Lung (tissue), 12 donors: ENCODE results near the gene GRID1. TPM values are rescaled to one million over a fixed set of nuclear protein-coding genes. Genes with fewer than 3 reads are reported as not detected.

Experiments used
- ATAC-seq: fragments of 200-7000 bp; cut with Tn5 transposase; one replicate; pipeline ENCODE4 v1.9.1; 2020; ENCODE audit warnings: moderate number of reproducible peaks; ENCODE audit not compliant: insufficient read depth, low FRiP score
- DNase-seq, 3 donors: peaks; one replicate each; pipeline ENCODE4 v3.0.0-alpha.2; 2013 to 2017
- H3K27ac ChIP-seq, 2 donors: one replicate each; pipeline ENCODE4 v1.5.1; 2013; ENCODE audit warnings: mild to moderate bottlenecking in 2 of 2, moderate library complexity in 2 of 2, control low read depth in 1 of 2, inconsistent platforms in 1 of 2, low read depth in 1 of 2, low read length in 1 of 2
- H3K27me3 ChIP-seq, 3 donors: one replicate each; pipeline ENCODE4 v1.5.1; 2013; ENCODE audit warnings: low read length in 2 of 3; ENCODE audit not compliant: control insufficient read depth in 3 of 3, insufficient read depth in 3 of 3
- H3K36me3 ChIP-seq, 4 donors: one replicate each; pipeline ENCODE4 v1.5.1; 2013; ENCODE audit warnings: low read length in 4 of 4, mild to moderate bottlenecking in 1 of 4, moderate library complexity in 1 of 4; ENCODE audit not compliant: control insufficient read depth in 4 of 4, insufficient read depth in 4 of 4
- H3K4me1 ChIP-seq, 5 donors: one replicate each; pipeline ENCODE4 v1.5.1; 2013; ENCODE audit warnings: low read length in 5 of 5, mild to moderate bottlenecking in 2 of 5, moderate library complexity in 1 of 5; ENCODE audit not compliant: control insufficient read depth in 5 of 5, insufficient read depth in 5 of 5
- H3K4me3 ChIP-seq: one replicate; pipeline ENCODE4 v1.5.1; 2013; ENCODE audit warnings: mild to moderate bottlenecking, control low read depth, moderate library complexity
- H3K9ac ChIP-seq, 2 donors: one replicate each; pipeline ENCODE4 v1.5.1; 2013; ENCODE audit warnings: low read length in 2 of 2, control low read depth in 1 of 2; ENCODE audit not compliant: insufficient read depth in 1 of 2
- H3K9me3 ChIP-seq, 4 donors: one replicate each; pipeline ENCODE4 v1.5.1; 2013; ENCODE audit warnings: low read length in 3 of 4, mild to moderate bottlenecking in 1 of 4, moderate library complexity in 1 of 4; ENCODE audit not compliant: control insufficient read depth in 4 of 4, insufficient read depth in 3 of 4
- WGBS, 2 donors: extraction: QIAGEN DNeasy Blood & Tissue Kit; methylation state at CpG; one replicate each; pipeline ENCODE4 v1.1.7; 2013; 5-methylcytosine and 5-hydroxymethylcytosine counted together
- polyA plus RNA-seq, 2 donors: library from polyadenylated mRNA; stranded (reverse); fragments of 200-250 nt; gene quantifications; one replicate each; pipeline ENCODE4 v1.2.1, GENCODE V29; 2013
- total RNA-seq, 2 donors: library from RNA; depleted of rRNA in 1 of 2; stranded (reverse); fragments of >200 nt in 1 of 2; gene quantifications; one replicate each; pipeline ENCODE4 v1.2.1, GENCODE V29; 2014 to 2021
- TF ChIP-seq, protein P1 (sequence below): IDR thresholded peaks from 2 replicates; pipeline ENCODE4 v1.5.1; 2012; ENCODE audit warnings: mild to moderate bottlenecking; ENCODE audit errors: control extremely low read depth, extremely low read depth
- donor health status: control.
- donor health status: control.
- donor health status: Bipolar disorder and iron deficiency.
- donor health status: healthy.
- donor health status: DM: yes; HTN: yes; CAD: no.

The GRID1 gene
- total and polyA plus RNA-seq, 4 donors: 1.1 to 3.6 (median 2.2) TPM

DNA sequence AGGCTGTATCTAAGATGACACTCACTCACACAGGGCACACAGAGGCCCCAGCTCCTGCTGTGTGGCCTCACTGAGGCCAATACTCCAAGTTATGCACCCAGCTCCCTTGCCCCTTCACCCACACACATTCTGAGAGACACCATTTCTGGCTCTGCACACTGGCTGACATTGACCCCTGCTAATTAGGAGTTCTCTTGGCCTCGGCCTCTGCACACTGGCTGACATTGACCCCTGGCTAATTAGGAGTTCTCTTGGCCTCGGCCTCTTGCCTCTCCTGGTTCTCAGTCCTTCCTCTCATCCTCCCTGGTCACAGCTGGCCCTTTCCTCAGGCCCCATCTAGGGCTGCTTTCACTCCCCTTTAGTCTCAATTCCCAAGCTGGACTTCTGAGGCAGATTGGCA lies 97.3 kb downstream of the GRID1 start:
- ATAC-seq (no peak), DNase-seq (peak in 1 of 3 donors; percentile 8)
- no peaks in the 10 kb centered on the region for H3K36me3 ChIP-seq
- no peak overlapping the region for H3K9ac ChIP-seq
- H3K4me1 ChIP-seq: no peaks in the 10 kb centered on the region
- WGBS, 2 donors: 64 to 67% methylated on average over 2 of the region's 2 CpGs
- H3K4me3 ChIP-seq: no peak overlapping the region
- TF ChIP-seq, protein P1, sequence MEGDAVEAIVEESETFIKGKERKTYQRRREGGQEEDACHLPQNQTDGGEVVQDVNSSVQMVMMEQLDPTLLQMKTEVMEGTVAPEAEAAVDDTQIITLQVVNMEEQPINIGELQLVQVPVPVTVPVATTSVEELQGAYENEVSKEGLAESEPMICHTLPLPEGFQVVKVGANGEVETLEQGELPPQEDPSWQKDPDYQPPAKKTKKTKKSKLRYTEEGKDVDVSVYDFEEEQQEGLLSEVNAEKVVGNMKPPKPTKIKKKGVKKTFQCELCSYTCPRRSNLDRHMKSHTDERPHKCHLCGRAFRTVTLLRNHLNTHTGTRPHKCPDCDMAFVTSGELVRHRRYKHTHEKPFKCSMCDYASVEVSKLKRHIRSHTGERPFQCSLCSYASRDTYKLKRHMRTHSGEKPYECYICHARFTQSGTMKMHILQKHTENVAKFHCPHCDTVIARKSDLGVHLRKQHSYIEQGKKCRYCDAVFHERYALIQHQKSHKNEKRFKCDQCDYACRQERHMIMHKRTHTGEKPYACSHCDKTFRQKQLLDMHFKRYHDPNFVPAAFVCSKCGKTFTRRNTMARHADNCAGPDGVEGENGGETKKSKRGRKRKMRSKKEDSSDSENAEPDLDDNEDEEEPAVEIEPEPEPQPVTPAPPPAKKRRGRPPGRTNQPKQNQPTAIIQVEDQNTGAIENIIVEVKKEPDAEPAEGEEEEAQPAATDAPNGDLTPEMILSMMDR: no peak
- peaks cover 0 to 5% (median 0%) of the 10 kb centered on the region in 4 donors for H3K9me3 ChIP-seq
- H3K27me3 ChIP-seq: no peaks in the 10 kb centered on the region
- no peak overlapping the region for H3K27ac ChIP-seq

DNA sequence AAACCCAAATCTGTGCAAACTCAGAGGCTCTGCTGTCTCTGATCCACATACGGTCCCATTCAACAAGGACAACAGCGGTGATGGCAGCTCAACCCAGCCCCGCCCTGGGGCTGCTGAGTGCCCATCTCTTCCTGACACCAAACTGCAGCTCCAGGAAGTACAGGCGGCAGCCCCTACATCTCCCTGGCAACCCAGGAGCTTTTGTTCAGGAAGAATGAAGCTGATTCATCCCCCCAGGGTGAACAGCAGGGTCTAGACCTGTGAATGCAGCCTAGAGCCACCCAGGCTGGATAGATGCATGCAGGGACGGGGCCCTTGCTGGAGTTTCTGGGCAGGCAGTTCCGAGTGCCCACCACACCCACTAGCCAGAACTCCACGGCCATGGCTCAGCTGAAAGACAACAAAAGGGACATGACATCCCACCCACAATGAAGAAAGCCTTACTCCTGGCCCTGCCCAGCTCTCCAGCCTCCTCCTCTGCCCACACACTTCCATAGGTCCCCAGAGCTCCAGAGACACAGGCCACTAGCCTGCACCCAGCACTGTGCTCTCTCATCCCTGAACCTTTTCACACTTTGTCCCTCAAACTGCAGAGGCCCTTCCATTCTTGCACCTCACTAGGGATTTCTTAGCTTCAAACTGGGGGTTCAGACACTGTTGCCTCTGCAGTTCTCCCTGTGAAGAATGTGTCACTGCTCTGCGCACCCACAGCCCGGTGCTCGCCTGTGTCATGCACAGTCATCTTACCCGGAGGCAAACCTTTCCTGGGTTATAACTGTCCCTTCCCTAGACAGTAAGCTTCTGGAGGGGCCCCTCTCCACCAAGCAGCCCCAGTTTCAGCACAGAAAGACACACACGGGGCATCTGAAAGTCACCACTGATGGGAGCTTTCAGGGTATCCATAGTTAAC lies 99.1 kb downstream of the GRID1 start:
- H3K4me1 ChIP-seq: peaks cover 0 to under 1% (median 0%) of the 10 kb centered on the region in 5 donors
- TF ChIP-seq, protein P1: no peak
- WGBS, 2 donors: 86 to 89% methylated on average over 12 of the region's 12 CpGs
- H3K9ac ChIP-seq: no peak overlapping the region
- no peaks in the 10 kb centered on the region for H3K36me3 ChIP-seq
- H3K27me3 ChIP-seq: peaks cover 0 to 12% (median 9%) of the 10 kb centered on the region in 3 donors
- H3K27ac ChIP-seq: no peak overlapping the region
- DNase-seq (no peak), ATAC-seq (no peak)
- no peak overlapping the region for H3K4me3 ChIP-seq
- H3K9me3 ChIP-seq: peaks cover 0 to 5% (median 0%) of the 10 kb centered on the region in 4 donors

DNA sequence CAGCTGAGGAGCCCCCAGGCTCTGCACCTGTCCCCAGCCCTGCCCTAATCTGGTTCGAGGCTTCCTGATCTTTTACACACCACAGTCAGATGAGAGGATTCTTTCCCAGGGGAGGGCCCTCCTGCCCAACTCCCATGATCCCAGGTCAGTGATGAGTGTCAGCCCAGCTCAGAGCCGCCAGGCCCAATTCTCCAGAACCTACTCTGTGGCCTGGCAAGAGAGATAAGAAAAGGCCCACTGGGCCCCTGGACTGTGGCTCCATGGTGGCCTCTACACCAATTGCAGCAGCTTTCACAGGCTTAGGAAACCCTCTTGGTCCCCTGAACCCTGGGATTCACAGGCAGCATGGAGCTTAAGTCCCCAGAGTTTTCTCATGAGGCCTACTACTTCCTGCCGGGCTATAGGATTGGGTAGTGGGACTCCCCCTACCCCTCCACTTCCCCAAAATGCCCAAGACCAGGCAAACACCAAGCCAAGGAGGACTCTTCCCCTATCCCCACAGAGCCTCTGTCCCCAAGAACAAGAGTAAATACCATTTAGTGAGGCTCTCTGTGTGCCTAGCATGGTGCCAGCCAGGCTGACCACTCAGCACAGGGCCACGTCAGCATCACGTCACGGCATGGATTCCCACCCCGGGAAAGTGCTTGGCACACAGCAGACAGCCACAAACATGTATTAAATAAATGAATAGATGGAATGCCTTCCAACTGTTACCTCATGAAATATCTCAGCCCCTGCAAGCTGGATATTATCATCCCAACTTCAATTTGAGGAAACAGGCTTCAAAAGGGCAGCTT lies 100.0 kb downstream of the GRID1 start:
- Histone ChIP-seq H3K27me3 (peaks cover 0 to 18% (median 17%) of the 10 kb centered on the region in 3 donors), H3K9ac (no peak overlapping the region), H3K4me1 (peaks cover 0 to 5% (median 0%) of the 10 kb centered on the region in 5 donors), H3K4me3 (no peak overlapping the region), H3K27ac (no peak overlapping the region), H3K36me3 (no peaks in the 10 kb centered on the region), H3K9me3 (no peaks in the 10 kb centered on the region)
- no peak for ATAC-seq
- WGBS, 2 donors: 88 to 93% methylated on average over 7 of the region's 7 CpGs
- TF ChIP-seq, protein P1: no peak
- DNase-seq: no peak
